Stimulated activated CD8-positive, alpha-beta memory T cell treated with anti-CD3 and anti-CD28 coated beads, Interleukin-15, amount 100 ng/mL, for 1 hour (primary cell): ENCODE measurements around the gene IL22.
"Not testable (repeated sequence)": the region's sequence is repeated elsewhere in the genome, so short reads cannot be mapped to it uniquely, and the experiment has no call there.

Experiments
- DNase-seq: peaks from one replicate; pipeline ENCODE4 v3.0.0-alpha.2; 2020; ENCODE audit warnings: low read depth

IL22 gene

GRCh38 chr12:68229956-68230355 lies 23.4 kb downstream of the IL22 start:
- no peak for DNase-seq

- DNase-seq: no peak
These were observed 26.0 kb downstream of the IL22 start for GRCh38 chr12:68227356-68227755.

GRCh38 chr12:68225576-68226476 lies 27.6 kb downstream of the IL22 start, which contains the start of gene IL26:
Gene IL26 (minus strand): TSS chr12:68225810. CDS start chr12:68225756, 54 bp downstream.
- no peak for DNase-seq

- DNase-seq: no peak
These were observed 28.7 kb downstream of the IL22 start for GRCh38 chr12:68224613-68225285.

- DNase-seq: peak; percentile 41
These were observed 30.2 kb downstream of the IL22 start for GRCh38 chr12:68223067-68223747.

GRCh38 chr12:68222326-68222725 lies 31.1 kb downstream of the IL22 start:
- no peak for DNase-seq

GRCh38 chr12:68221497-68221896 lies 31.9 kb downstream of the IL22 start:
- no peak for DNase-seq

GRCh38 chr12:68210875-68211274 lies 42.5 kb downstream of the IL22 start:
- DNase-seq: no peak

GRCh38 chr12:68209048-68209728 lies 44.2 kb downstream of the IL22 start:
- not testable (repeated sequence) for DNase-seq

GRCh38 chr12:68207276-68207675 lies 46.1 kb downstream of the IL22 start:
- no peak for DNase-seq

GRCh38 chr12:68206446-68206845 lies 47.0 kb downstream of the IL22 start:
- DNase-seq: no peak

- no peak for DNase-seq
These were observed 49.9 kb downstream of the IL22 start for GRCh38 chr12:68203460-68203875.

GRCh38 chr12:68200854-68201253 lies 52.5 kb downstream of the IL22 start:
- DNase-seq: no peak

- DNase-seq: no peak
These were observed 54.3 kb downstream of the IL22 start for GRCh38 chr12:68199127-68199526.

GRCh38 chr12:68198507-68199086 lies 54.8 kb downstream of the IL22 start:
- no peak for DNase-seq
